Activated T-helper 1 cell treated with anti-CD3 and anti-CD28 coated beads, Interleukin-2, amount 50 U/mL, for 16 hours (primary cell): ENCODE measurements around the gene OSBPL10.
"Not testable (repeated sequence)": the region's sequence is repeated elsewhere in the genome, so short reads cannot be mapped to it uniquely, and the experiment has no call there.

Experiments
- DNase-seq, 2 donors: peaks; one replicate each; pipeline ENCODE4 v3.0.0-alpha.2; 2020; ENCODE audit warnings: low read depth in 1 of 2, low spot score in 1 of 2

OSBPL10 gene

GRCh38 chr3:31981206-31982181, at the start of gene OSBPL10, which contains the start of gene ZNF860:
OSBPL10 (minus strand) TSS chr3:31981262; CDS start chr3:31981179, 83 bp downstream.
ZNF860 (plus strand) TSS chr3:31981750; CDS start chr3:31989080, 7,330 bp downstream.
- DNase-seq: no peak

GRCh38 chr3:32026593-32026992, 45.5 kb upstream of the OSBPL10 start:
- DNase-seq: no peak

- no peak for DNase-seq
Observed at GRCh38 chr3:32022947-32023346, 41.9 kb upstream of the OSBPL10 start.

- no peak for DNase-seq
Observed at GRCh38 chr3:32021748-32022147, 40.7 kb upstream of the OSBPL10 start.

- DNase-seq: no peak
Observed at GRCh38 chr3:32021155-32021554, 40.1 kb upstream of the OSBPL10 start.

- no peak for DNase-seq
Observed at GRCh38 chr3:32018757-32019564, 37.9 kb upstream of the OSBPL10 start.

GRCh38 chr3:32017286-32017685, 36.2 kb upstream of the OSBPL10 start:
- no peak for DNase-seq

GRCh38 chr3:32015638-32016037, 34.6 kb upstream of the OSBPL10 start:
- DNase-seq: not testable (repeated sequence)

GRCh38 chr3:32010699-32011098, 29.6 kb upstream of the OSBPL10 start:
- DNase-seq: not testable (repeated sequence)

GRCh38 chr3:32009957-32010356, 28.9 kb upstream of the OSBPL10 start:
- no peak for DNase-seq

GRCh38 chr3:32009101-32009500, 28.0 kb upstream of the OSBPL10 start:
- no peak for DNase-seq

GRCh38 chr3:32004113-32004765, 23.2 kb upstream of the OSBPL10 start:
- DNase-seq: no peak

GRCh38 chr3:32003380-32003779, 22.3 kb upstream of the OSBPL10 start:
- no peak for DNase-seq

- no peak for DNase-seq
Observed at GRCh38 chr3:32002561-32003368, 21.7 kb upstream of the OSBPL10 start.

GRCh38 chr3:32000877-32001276, 19.8 kb upstream of the OSBPL10 start:
- DNase-seq: no peak

GRCh38 chr3:31999907-32000439, 18.9 kb upstream of the OSBPL10 start:
- DNase-seq: no peak

GRCh38 chr3:31997500-31997899, 16.4 kb upstream of the OSBPL10 start:
- no peak for DNase-seq

- no peak for DNase-seq
Observed at GRCh38 chr3:31996195-31996594, 15.1 kb upstream of the OSBPL10 start.

- DNase-seq: not testable (repeated sequence)
Observed at GRCh38 chr3:31995026-31995425, 14.0 kb upstream of the OSBPL10 start.

- no peak for DNase-seq
Observed at GRCh38 chr3:31993843-31994242, 12.8 kb upstream of the OSBPL10 start.
